Suppressor macrophage treated with lipopolysaccharide for 1 hour (primary cell): Measurements from ENCODE around the gene MAP4K5.
"Not testable (repeated sequence)": the region's sequence is repeated elsewhere in the genome, so short reads cannot be mapped to it uniquely, and the experiment has no call there.

Experiments used
- DNase-seq, 3 donors: peaks; one replicate each; pipeline ENCODE4 v3.0.0-alpha.2; 2020 to 2022

Gene MAP4K5

DNA sequence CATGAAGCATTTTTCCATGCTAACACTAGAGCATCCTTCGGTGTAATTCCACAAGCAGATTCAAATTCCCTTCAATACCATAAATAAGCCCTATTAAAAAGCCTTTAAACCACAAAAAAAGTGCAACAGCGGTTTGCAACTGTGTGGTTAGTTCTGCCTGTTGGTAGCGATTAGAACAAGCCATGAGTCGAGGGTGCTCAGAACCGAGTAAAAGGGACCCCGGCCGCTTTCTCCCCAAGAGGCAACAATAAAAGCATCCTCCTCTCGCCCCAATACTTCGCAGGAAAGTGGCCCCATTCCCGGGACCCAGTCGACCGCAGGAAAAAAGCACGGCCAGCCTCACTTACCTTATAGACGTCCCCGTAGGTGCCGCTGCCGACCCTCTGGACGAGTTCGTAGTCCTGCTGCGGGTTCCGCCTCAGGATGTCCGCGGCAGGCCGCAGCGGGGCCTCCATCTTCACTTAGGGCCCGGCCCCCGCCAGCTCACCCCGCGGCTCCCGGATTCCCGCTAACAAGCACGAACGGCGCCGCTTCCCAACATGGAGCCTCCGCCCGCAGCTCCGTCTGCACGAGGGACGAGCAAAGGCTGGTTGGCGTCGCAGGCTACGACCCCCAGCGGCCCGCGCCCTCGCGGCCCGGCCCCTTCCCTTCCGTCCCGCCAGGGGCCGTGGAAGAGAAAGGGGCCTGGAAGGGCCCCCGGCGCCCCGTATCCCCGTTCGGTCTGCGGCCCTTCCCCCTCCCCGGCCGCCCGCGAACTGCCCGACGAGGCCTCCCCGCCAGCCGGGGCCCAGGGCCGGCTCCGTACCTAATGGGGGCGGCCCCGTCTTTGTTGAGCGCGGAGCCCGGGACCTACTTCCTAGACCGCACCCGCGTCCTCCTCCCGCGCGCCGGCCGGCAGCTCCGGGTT lies 521 bp downstream of the MAP4K5 start:
- DNase-seq, result peak; percentile 44 to 73 (median 48)

- DNase-seq, result no peak
Observed at GRCh38 chr14:50530794-50531365, 1.5 kb downstream of the MAP4K5 start.

GRCh38 chr14:50530358-50530757 lies 2.0 kb downstream of the MAP4K5 start:
- peak in 2 of 3 donors; percentile 36 to 49 for DNase-seq

- DNase-seq, result peak in 1 of 3 donors; percentile 33
Observed at GRCh38 chr14:50529288-50530179, 2.8 kb downstream of the MAP4K5 start.

DNA sequence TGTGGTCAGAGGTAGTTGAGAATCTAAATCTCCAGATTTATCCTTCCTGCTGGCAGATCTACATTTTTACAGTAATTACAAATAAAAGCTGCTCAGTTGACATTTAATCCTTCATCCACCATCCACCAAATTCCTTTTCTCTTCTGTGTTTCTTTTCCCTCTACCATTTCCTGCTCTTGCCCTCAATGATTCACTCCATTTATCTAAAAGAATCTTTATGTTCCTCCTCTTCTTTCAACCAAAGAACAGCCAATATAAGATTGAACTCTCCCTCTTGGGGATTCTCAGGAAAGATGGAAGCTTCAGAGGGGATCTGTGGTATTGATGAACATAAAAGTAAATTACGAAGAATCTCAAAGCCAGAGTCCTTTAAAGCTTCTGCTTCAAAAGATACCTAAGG lies 4.4 kb downstream of the MAP4K5 start:
- DNase-seq, result no peak

DNA sequence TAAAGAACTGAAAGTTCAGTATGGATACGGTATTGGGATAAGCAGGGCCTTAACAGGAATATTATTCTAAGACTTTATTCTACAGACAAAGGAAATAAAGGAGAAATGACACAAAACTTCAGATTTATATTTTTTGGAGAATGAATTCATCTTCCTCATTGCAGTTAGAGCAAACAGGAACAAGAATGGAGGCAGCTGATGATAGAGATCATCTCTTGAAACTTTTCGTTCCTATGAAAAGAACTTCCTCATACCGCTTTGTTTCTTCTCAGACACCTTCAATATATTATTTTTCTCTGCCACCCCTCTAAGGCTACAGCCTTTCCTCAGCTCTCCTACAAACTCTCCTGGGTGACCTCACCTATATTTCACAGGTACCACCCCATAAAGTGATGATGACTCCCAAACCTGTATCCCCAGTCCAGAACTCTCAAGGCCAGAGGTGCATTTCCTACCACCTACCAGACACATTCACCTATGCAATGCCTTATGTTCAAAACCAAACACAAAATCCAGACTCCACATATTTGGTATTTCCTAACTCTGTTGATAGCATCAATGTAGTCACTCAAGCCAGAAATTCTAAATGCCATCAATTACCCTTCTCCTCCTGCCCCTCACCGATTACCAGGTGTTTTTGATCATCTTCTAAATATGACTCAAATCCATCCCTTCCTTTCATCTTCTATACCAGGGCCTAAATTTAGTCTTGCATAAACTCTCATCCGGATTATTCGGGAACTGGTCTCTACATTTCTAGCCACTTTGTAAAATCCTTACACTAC lies 7.4 kb downstream of the MAP4K5 start:
- peak; percentile 38 to 58 (median 52) for DNase-seq

GRCh38 chr14:50524060-50524459 lies 8.3 kb downstream of the MAP4K5 start:
- DNase-seq, result peak; percentile 21 to 59 (median 51)

DNA sequence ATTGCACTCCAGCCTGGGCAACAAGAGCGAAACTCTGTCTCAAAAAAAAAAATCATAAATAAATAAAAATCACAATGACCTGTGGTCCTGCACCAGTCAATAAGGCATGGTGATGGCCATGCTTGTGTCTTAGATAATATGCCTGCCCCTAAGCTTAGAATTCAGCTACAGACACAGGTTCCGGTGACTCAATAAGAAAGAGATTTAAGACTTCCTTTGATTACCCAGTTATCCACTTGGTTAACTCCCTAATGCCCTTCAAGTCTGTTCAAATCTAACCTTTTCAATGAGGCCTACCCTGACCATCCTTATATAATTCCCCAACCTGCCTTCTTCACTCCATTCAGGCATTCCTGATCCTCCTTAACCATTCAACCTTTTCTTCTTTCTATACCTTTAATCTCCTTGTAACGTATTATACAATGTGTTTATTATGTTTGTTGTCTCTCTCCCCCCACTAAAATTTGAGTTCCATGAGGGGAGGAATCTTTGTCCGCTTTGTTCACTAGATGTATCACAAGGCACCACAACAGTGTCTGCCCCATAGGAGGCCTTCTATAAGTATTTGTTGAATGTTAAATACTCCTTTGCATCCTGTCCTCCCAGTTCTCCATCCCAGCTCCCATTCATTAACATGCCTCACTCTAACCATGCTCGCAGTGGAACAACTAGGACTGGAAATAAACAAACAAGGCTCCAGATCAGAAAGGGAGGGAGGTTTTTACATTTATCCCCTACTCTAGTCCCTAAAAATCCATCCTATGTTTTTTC lies 8.9 kb downstream of the MAP4K5 start:
- no peak for DNase-seq

DNA sequence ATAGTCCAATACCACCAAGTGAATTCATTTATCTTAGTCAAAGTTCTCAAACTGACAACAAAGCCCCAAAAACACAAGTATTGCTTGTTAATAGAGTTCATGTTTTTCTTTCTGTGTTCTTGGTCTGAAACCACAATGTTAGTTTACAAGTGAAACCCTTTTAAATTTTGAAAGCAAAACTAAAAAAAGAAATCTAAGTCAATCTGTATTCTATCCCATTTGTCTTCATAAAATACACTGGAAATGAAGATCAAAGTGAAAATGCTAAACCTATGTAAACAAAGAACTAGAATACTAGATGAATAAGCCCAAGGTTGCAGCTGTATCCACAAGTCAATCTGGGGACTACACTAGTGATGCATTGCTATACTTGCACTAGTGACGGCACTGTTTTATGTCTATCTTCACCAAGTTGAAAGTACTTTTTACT lies 10.4 kb downstream of the MAP4K5 start:
- no peak for DNase-seq

GRCh38 chr14:50520947-50521815 lies 11.2 kb downstream of the MAP4K5 start:
- peak; percentile 69 to 88 (median 80) for DNase-seq

DNA sequence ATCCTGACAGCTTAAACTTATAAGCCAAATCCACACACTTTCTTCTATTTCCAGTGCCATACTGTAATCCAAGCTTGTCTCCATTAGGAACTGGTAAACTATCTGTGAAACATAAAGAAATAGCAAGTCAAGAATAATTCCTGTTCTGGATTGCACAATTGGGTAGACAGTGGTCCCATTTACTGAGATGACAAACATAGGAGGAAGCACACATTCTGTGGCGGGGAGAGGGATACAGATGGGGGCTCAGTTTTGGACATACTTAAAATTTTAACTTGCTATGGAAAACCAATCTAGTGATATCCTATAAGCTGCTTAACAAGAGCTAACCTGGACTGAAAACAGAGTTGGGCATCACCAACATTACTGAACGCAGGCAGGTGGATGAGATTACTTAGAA lies 16.3 kb downstream of the MAP4K5 start:
- DNase-seq, result no peak

DNA sequence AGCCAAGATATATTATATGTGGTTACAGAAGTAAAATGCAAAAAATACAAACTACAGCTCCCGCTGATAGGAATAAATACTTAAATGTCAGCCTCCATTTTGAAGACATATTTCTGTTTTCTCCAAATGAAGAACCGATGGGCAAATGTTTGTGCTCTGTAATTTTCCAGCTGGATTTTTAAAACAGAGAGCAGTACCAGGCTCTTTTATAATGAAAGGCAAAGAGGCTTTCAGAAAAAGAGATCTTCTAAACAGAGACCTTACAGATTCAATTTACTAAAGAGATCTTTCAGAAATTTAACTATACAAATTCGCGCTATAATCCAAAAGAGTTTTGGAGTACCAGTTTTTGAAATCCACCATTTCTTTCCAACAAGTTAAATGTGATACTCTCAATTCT lies 19.9 kb downstream of the MAP4K5 start:
- no peak for DNase-seq

- DNase-seq, result no peak
Observed at GRCh38 chr14:50510157-50510556, 22.2 kb downstream of the MAP4K5 start.

DNA sequence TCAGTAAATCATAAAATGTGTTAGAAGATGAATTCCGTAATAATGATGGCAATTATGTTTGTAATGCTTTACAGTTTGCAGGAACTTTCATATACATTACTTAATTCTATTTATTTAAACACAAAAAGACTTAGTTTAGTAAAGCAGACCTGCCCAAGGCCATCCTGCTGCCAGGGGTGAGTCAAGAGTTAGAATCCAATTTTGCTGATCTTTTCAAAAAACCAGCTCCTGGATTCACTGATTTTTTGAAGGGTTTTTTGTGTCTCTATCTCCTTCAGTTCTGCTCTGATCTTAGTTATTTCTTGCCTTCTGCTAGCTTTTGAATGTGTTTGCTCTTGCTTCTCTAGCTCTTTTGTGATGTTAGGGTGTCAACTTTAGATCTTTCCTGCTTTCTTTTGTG lies 25.3 kb downstream of the MAP4K5 start:
- DNase-seq, result not testable (repeated sequence)

DNA sequence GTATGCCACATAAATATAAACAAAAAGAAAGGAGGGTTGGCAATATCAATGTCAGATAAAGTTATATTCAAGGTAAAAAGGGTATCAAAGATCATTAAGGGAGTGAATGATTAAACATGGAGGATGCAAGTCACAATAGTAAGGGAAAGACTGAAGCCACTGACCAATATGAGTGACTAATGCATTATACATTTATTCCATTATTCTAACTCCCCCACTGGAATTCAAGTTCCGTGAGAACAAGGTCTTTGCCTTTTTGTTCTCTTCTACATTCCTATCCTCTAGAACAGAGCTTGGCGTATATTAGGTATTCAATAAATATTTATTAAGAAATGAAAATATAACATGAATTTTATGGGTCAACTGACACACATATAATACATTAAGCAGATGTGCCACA lies 30.7 kb downstream of the MAP4K5 start:
- no peak for DNase-seq

DNA sequence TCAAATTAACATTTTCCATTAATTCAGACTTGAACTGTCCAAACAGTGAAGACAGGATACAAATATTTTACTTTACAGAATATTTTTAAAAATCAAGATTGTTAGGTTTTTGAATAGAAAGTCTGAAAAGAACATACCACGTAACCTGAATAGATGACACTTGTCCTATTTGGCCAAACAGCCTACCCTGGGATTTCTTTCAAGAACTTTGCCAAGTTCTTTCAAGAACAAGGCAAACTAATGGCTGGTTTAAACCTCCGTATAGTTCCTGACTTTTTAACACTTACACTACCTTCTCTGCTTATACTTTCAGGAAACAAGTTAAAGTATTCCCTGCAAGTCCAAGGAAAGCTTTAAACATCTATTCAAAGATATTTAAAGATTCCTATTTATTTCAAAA lies 35.0 kb downstream of the MAP4K5 start:
- no peak for DNase-seq

- DNase-seq, result no peak
Observed at GRCh38 chr14:50489851-50490250, 42.5 kb downstream of the MAP4K5 start.

DNA sequence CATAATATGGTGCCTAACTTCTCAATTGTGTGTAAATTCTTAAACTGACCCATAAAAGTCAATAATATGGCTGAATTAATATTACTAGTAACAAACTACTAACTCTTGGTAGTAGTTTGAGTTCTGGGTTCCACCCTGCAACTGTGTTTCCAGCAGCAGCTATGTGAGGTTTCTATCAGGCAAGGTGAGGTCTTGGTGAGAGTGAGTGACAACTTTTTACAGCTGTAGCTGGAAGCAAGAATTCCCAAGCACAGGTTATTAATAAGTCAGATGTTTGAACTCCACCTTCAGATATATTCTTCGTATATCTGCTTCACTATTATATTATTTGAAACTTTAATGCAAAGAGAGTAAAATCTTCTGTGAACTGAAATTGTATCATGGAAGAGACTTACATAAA lies 43.8 kb downstream of the MAP4K5 start:
- no peak for DNase-seq

DNA sequence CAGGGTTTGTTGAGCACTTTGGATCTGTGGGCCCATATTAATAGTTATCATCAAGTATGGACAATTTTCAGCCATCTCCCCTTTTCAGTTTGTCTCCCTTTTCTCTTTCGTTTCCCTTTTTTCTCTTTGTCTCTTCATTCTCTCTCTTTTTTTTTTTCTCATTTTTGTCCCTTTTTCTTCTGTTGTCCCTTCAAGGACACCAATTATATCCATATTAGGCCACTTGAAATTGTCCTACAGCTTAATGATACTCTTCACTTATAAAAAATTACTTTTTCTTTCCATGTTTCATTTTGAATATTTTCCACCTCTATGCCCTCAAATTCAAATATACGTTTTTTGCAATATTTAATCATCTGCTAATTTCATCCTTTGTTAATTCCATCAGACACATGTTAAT lies 53.3 kb downstream of the MAP4K5 start:
- no peak for DNase-seq

DNA sequence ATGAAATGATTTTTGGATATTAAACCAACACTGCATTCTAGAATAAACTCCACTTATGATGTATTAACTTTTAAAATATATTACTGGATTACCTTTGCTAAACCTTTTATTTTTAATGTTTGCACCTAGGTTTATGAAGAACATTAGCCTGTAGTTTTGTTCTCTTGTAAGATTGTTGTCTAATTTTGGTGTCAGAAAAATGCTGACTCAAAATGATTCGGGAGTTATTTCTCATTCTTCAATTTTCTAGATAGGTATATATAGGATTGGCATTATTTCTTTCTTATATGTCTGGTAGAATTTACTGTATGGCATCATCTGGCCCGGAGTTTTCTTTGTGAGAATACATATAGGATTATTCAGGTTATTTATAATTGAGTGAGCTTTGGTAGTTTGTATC lies 54.6 kb downstream of the MAP4K5 start:
- DNase-seq, result no peak

DNA sequence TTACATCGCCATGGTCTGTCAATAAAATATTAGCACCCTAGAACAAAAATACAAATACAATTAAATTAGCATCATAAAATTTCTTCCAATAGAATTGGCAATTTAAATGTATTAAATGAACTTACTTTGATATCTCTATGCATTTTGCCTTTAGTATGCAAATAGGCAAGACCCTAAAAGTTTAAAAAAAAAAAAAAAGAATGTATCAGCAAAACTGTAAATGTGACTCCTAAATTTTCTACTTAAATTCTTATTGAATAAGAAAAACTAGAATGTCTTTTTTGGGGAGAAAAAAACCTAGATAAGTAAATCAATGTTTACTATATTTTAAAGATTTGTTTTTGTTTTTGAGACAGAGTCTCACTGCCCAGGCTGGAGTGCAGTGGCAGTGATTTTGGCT lies 56.2 kb downstream of the MAP4K5 start:
- no peak for DNase-seq
